ENCODE measurements around the gene GBE1.

DNA sequence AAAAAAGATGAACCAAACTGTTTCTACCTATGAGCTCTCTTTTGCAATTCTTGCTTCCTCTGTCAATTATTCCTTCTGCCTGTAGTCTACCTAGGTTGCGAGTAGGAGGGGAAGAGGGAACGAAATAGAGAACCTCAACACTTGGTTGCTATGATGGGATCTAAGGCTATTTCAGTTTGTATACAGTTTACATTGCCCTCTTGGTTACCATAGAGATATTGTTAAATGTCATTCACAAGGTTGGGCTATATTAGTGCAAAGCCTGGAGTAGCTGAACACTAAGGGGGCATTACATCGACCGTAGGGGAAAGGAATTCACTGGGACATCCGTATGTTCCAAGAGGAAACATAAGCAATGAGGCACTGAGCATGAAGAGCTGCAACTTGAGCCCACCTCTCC, 276.9 kb downstream of the GBE1 start:
- TF ChIP-seq, protein P1, sequence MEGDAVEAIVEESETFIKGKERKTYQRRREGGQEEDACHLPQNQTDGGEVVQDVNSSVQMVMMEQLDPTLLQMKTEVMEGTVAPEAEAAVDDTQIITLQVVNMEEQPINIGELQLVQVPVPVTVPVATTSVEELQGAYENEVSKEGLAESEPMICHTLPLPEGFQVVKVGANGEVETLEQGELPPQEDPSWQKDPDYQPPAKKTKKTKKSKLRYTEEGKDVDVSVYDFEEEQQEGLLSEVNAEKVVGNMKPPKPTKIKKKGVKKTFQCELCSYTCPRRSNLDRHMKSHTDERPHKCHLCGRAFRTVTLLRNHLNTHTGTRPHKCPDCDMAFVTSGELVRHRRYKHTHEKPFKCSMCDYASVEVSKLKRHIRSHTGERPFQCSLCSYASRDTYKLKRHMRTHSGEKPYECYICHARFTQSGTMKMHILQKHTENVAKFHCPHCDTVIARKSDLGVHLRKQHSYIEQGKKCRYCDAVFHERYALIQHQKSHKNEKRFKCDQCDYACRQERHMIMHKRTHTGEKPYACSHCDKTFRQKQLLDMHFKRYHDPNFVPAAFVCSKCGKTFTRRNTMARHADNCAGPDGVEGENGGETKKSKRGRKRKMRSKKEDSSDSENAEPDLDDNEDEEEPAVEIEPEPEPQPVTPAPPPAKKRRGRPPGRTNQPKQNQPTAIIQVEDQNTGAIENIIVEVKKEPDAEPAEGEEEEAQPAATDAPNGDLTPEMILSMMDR (optimal IDR thresholded peaks at IDR 0.05 in 1 of 3, IDR thresholded peaks at IDR 0.05 in 1 of 3, conservative IDR thresholded peaks at IDR 0.05 in 1 of 3; ENCODE audit: extremely low read depth in 1 of 3, insufficient read depth in 2 of 3, low read length in 3 of 3) = no peak
- no peak for TF ChIP-seq EZH2 (IDR thresholded peaks at IDR 0.05; ENCODE audit: low read length)

Data from keratinocyte (primary cell).